ENCODE data around the gene EDC4.

EDC4 gene, protein sequence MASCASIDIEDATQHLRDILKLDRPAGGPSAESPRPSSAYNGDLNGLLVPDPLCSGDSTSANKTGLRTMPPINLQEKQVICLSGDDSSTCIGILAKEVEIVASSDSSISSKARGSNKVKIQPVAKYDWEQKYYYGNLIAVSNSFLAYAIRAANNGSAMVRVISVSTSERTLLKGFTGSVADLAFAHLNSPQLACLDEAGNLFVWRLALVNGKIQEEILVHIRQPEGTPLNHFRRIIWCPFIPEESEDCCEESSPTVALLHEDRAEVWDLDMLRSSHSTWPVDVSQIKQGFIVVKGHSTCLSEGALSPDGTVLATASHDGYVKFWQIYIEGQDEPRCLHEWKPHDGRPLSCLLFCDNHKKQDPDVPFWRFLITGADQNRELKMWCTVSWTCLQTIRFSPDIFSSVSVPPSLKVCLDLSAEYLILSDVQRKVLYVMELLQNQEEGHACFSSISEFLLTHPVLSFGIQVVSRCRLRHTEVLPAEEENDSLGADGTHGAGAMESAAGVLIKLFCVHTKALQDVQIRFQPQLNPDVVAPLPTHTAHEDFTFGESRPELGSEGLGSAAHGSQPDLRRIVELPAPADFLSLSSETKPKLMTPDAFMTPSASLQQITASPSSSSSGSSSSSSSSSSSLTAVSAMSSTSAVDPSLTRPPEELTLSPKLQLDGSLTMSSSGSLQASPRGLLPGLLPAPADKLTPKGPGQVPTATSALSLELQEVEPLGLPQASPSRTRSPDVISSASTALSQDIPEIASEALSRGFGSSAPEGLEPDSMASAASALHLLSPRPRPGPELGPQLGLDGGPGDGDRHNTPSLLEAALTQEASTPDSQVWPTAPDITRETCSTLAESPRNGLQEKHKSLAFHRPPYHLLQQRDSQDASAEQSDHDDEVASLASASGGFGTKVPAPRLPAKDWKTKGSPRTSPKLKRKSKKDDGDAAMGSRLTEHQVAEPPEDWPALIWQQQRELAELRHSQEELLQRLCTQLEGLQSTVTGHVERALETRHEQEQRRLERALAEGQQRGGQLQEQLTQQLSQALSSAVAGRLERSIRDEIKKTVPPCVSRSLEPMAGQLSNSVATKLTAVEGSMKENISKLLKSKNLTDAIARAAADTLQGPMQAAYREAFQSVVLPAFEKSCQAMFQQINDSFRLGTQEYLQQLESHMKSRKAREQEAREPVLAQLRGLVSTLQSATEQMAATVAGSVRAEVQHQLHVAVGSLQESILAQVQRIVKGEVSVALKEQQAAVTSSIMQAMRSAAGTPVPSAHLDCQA (N-terminal part only)

DNA sequence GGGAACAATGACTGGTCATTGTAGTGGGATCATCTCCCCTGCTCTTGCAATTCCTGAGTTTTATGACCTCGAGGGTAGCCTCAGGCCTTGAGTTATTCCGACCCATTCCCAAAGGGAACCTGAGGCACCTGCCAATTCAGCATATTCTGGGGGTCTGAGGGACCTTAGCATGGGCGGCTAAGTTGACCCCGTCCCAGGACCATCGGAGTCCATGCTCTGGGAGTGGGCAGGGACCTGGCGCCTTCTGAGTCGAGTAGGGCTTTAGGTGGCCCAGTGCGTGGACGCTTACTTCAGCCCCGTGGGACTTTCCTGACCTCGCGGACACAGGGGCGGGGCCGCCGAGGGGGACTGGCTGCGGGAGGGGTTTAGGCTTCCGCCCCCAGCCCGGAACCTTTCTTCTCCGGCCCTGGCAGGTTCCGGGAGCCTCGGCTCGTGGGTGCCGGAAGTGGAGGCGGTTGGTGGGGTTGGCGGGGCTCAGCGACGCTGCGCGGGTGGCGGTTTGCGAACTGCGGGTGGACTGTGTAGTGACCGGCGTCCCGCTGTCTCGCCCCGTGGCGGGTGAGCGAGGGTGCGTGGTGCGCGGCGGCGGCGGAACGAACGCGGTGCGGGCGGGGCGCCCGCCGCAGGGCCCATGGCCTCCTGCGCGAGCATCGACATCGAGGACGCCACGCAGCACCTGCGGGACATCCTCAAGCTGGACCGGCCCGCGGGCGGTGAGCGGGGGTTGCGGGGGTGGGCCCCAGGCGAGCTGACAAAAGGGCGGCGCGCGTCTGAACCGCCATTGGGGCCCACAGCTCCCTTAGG, at the start of gene EDC4:
Gene EDC4, plus strand, starts transcription at position 422 of the 804 bp plus-strand sequence. Its CDS starts 210 bp downstream, at position 632.
- H3K27ac ChIP-seq: peak within 1 kb of the TSS; percentile 89
- TF ChIP-seq, protein P1, sequence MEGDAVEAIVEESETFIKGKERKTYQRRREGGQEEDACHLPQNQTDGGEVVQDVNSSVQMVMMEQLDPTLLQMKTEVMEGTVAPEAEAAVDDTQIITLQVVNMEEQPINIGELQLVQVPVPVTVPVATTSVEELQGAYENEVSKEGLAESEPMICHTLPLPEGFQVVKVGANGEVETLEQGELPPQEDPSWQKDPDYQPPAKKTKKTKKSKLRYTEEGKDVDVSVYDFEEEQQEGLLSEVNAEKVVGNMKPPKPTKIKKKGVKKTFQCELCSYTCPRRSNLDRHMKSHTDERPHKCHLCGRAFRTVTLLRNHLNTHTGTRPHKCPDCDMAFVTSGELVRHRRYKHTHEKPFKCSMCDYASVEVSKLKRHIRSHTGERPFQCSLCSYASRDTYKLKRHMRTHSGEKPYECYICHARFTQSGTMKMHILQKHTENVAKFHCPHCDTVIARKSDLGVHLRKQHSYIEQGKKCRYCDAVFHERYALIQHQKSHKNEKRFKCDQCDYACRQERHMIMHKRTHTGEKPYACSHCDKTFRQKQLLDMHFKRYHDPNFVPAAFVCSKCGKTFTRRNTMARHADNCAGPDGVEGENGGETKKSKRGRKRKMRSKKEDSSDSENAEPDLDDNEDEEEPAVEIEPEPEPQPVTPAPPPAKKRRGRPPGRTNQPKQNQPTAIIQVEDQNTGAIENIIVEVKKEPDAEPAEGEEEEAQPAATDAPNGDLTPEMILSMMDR (conservative IDR thresholded peaks at IDR 0.05): no peak
- peak; percentile 78 for TF ChIP-seq ZFX (IDR thresholded peaks at IDR 0.05)

DNA sequence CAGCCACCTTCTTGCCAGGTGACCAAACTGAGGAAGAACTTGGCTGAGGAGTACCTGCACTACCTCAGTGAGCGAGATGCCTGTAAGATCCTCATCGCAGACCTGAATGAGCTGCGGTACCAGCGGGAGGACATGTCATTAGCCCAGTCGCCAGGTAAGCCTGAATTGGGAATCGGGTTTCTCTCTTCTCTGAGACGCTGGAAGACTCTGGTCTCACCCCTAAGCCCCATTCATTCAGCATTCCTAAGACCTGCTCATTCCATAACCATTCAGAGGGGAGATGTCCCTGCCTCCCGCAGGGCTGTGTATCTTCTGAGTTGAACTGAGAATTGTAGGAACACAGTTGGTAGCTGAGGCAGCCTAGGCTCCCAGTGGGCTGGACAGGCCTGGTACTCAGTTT, 47.7 kb upstream of the EDC4 start:
- H3K27ac ChIP-seq: no peak overlapping the region
- no peak for TF ChIP-seq ZFX (IDR thresholded peaks at IDR 0.05)
- TF ChIP-seq, protein P1 (conservative IDR thresholded peaks at IDR 0.05): no peak

DNA sequence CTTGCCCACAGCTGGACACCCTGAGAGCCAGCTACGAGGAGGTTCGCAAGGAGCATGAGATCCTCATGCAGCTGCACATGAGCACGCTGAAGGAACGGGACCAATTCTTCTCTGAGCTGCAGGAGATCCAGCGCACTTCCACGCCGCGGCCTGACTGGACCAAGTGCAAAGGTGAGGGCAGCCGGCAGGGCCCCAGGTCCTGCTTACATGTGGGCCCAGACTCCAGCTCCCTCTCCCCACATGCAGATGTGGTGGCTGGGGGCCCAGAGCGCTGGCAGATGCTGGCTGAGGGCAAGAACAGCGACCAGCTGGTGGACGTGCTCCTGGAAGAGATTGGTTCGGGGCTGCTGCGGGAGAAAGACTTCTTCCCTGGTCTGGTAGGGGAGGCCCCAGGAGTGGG, 46.9 kb upstream of the EDC4 start:
- H3K27ac ChIP-seq: no peak overlapping the region
- TF ChIP-seq, protein P1 (conservative IDR thresholded peaks at IDR 0.05): no peak
- no peak for TF ChIP-seq ZFX (IDR thresholded peaks at IDR 0.05)

DNA sequence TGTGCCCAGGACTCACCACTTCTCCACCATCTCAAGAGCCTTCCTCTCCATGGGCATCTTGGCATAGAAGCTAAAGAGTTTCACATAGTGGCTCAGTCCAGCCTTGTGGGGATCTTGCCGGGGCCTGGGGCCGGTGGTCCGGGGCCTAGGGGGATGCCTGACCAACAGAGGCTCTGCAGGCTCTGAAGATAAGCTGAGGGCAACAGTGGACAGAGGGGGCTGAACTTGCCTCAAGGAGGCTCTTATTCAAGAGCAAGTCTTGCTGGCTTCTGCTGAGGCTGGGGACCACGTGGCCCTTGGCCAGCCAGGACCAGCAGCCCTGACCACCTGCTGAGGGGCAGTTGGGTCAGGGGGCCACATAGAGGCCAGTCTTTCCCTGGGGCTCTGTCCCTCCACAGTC, 44.2 kb upstream of the EDC4 start:
- TF ChIP-seq, protein P1 (conservative IDR thresholded peaks at IDR 0.05): no peak
- TF ChIP-seq ZFX (IDR thresholded peaks at IDR 0.05): no peak
- H3K27ac ChIP-seq: no peak overlapping the region

DNA sequence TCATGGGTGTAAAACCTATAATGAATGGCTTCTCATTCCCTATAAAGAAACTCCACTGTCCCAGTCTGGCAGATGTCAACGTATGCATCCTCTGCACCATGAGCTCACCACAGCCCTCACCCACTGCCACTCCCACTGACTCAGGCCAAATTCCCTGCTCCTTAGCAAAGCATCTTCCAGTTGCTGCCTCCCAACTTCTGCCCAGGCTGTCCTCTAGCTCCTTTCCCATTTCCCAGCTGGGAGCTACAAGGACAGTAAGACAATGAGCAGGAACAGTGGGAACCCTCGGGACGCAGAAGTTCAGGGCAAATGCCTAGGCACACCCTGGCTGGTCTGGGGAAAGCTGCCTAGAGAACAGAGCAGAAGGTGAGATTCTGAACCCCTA, 39.8 kb upstream of the EDC4 start:
- TF ChIP-seq ZFX (IDR thresholded peaks at IDR 0.05): no peak
- TF ChIP-seq, protein P1 (conservative IDR thresholded peaks at IDR 0.05): no peak
- H3K27ac ChIP-seq: peak overlapping the region; percentile 82

DNA sequence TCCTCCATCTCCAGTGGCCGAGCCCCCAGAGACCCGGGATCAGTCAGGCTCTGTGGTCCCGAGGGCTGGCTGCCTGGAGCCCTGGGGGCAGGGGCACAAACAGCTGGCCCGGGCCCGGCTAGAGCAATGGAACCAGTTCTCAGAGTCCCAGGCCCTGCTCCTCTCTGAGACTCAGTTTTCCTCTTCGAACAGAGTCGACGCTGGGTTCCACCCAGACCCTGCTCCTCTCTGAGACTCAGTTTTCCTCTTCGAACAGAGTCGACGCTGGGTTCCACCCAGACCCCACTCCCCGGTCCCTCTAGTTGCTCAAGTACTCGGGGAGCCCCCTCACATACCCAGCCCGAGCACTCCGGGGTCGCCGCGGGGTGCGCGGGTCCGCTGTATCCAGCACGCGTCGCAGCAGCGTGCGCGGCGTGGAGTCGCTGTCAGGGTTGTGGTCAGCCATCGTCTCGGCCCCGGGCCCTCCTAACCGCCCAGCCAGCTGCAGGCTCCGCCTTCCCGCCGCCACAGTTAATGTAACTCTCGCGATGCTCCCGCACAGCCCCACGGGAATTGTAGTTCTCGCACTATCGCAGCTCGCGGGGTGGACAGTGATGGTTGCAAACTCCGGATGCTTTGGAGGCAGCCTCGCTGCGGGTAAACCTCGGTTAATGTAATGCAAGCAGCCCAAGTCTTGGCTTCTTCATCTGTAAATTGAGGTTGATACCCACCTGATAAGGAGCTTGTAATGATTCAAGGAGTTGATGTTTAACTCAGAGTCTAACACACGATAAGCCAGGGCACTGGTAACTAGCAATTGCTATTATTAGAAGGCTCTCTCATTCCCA, 39.2 kb upstream of the EDC4 start:
- TF ChIP-seq ZFX (IDR thresholded peaks at IDR 0.05): peak; percentile 42; the same call in 1 of the 2 replicates
- TF ChIP-seq, protein P1 (conservative IDR thresholded peaks at IDR 0.05): no peak

More for the DNA sequence above, 39.2 kb upstream of the EDC4 start:
- peak overlapping the region; percentile 82 for H3K27ac ChIP-seq

All from C4-2B (cell line).